Neuronal stem cell (in vitro differentiated cells): ENCODE data around the gene RIPOR3.
A peak's percentile ranks its signal among the peaks of the same experiment; 100 is the strongest.

Experiments
- DNase-seq: peaks from one replicate; pipeline ENCODE4 v3.0.0-alpha.2; 2013; ENCODE audit warnings: low spot score
- H2AFZ ChIP-seq: one replicate; pipeline ENCODE4 v1.6.1; 2013; ENCODE audit warnings: mild to moderate bottlenecking, low read length, inconsistent platforms
- H2AK5ac ChIP-seq: 2 replicates; pipeline ENCODE4 v1.6.1; 2013; ENCODE audit warnings: low read depth, mild to moderate bottlenecking, inconsistent platforms, low read length, moderate library complexity, mixed read lengths
- H2BK120ac ChIP-seq: 2 replicates; pipeline ENCODE4 v1.6.1; 2013; ENCODE audit warnings: low read depth, mild to moderate bottlenecking, inconsistent platforms, low read length, moderate library complexity, mixed read lengths
- H2BK12ac ChIP-seq: one replicate; pipeline ENCODE4 v1.6.1; 2013; ENCODE audit warnings: low read length, inconsistent platforms
- H2BK15ac ChIP-seq: 2 replicates; pipeline ENCODE4 v1.6.1; 2013; ENCODE audit warnings: mild to moderate bottlenecking, low read length, inconsistent platforms, mixed read lengths
- H2BK5ac ChIP-seq: one replicate; pipeline ENCODE4 v1.6.1; 2013; ENCODE audit warnings: inconsistent platforms, mild to moderate bottlenecking, low read length, moderate library complexity
- H3K14ac ChIP-seq: one replicate; pipeline ENCODE4 v1.6.1; 2013; ENCODE audit warnings: low read length, inconsistent platforms
- H3K18ac ChIP-seq: 2 replicates; pipeline ENCODE4 v1.6.1; 2013; ENCODE audit warnings: low read length, inconsistent platforms
- H3K23ac ChIP-seq: 2 replicates; pipeline ENCODE4 v1.6.1; 2013; ENCODE audit warnings: low read depth, mild to moderate bottlenecking, mixed read lengths, low read length, inconsistent platforms; ENCODE audit not compliant: poor library complexity
- H3K27ac ChIP-seq: replicated peaks from 3 replicates; pipeline ENCODE4 v1.5.1; 2013; ENCODE audit warnings: low read length, inconsistent platforms
- H3K27me3 ChIP-seq, 3 experiments: 2 replicates each; pipeline ENCODE4 v1.6.1; 2013; ENCODE audit warnings: low read length in 3 of 3, mild to moderate bottlenecking in 2 of 3, inconsistent platforms in 1 of 3, low read depth in 1 of 3, mixed read lengths in 1 of 3, moderate library complexity in 1 of 3; ENCODE audit not compliant: control insufficient read depth in 3 of 3, insufficient read depth in 3 of 3
- H3K36me3 ChIP-seq, 2 donors: replicated peaks in 1 of 2; 2 replicates each; pipeline ENCODE4 v1.6.1; 2013; ENCODE audit warnings: low read length in 2 of 2; ENCODE audit not compliant: control insufficient read depth in 2 of 2, insufficient read depth in 2 of 2
- H3K4ac ChIP-seq: 2 replicates; pipeline ENCODE4 v1.6.1; 2013; ENCODE audit warnings: inconsistent platforms, mild to moderate bottlenecking, low read length, moderate library complexity
- H3K4me1 ChIP-seq, 2 donors: 1 replicate in 1 of 2; 2 replicates in 1 of 2; pipeline ENCODE4 v1.6.1; 2013; ENCODE audit warnings: low read length in 2 of 2, low read depth in 1 of 2; ENCODE audit not compliant: control insufficient read depth in 2 of 2, insufficient read depth in 1 of 2
- H3K4me2 ChIP-seq: one replicate; pipeline ENCODE4 v1.6.1; 2013; ENCODE audit warnings: mild to moderate bottlenecking, low read length, inconsistent platforms; ENCODE audit not compliant: insufficient read depth, poor library complexity, severe bottlenecking
- H3K4me3 ChIP-seq, 2 donors: 2 replicates each; pipeline ENCODE4 v1.5.1; 2013; ENCODE audit warnings: low read length in 2 of 2, mild to moderate bottlenecking in 2 of 2, inconsistent platforms in 1 of 2, moderate library complexity in 1 of 2
- H3K79me1 ChIP-seq: one replicate; pipeline ENCODE4 v1.6.1; 2013; ENCODE audit warnings: low read depth, mild to moderate bottlenecking, inconsistent platforms, low read length, moderate library complexity
- H3K9ac ChIP-seq: one replicate; pipeline ENCODE4 v1.6.1; 2013; ENCODE audit warnings: mild to moderate bottlenecking, low read depth, low read length, inconsistent platforms; ENCODE audit not compliant: poor library complexity
- H3K9me3 ChIP-seq, 2 donors: replicated peaks in 1 of 2; 2 replicates each; pipeline versions ENCODE3 to v1.6.1; 2013; ENCODE audit warnings: low read length in 2 of 2, mild to moderate bottlenecking in 2 of 2, inconsistent platforms in 1 of 2, low read depth in 1 of 2, mixed read lengths in 1 of 2, moderate library complexity in 1 of 2; ENCODE audit not compliant: control insufficient read depth in 2 of 2, insufficient read depth in 1 of 2
- H4K8ac ChIP-seq: one replicate; pipeline ENCODE4 v1.6.1; 2013; ENCODE audit warnings: low read depth, mild to moderate bottlenecking, inconsistent platforms, low read length, moderate library complexity
- H4K91ac ChIP-seq: one replicate; pipeline ENCODE4 v1.6.1; 2013; ENCODE audit warnings: low read length, low read depth, mild to moderate bottlenecking, inconsistent platforms; ENCODE audit not compliant: poor library complexity
- WGBS, 2 donors: extraction: QIAGEN DNeasy Blood & Tissue Kit; methylation state at CpG; one replicate each; pipeline ENCODE4 v1.1.7; 2013; ENCODE audit warnings: missing lambda C conversion rate in 2 of 2, mixed read lengths in 1 of 2; ENCODE audit not compliant: insufficient read length in 2 of 2, insufficient replicate concordance in 1 of 2; ENCODE audit errors: extremely low coverage in 2 of 2; 5-methylcytosine and 5-hydroxymethylcytosine counted together

RIPOR3 gene

GRCh38 chr20:50726955-50727791, 35.8 kb upstream of the RIPOR3 start:
- H2BK120ac ChIP-seq = no peak overlapping the region
- WGBS, 2 donors = no CpG with 5 or more reads among the region's 4 CpGs
- no peak overlapping the region for H4K8ac ChIP-seq
- no peak overlapping the region for H2BK5ac ChIP-seq
- H2AK5ac ChIP-seq = no peak overlapping the region
- no peaks in the 10 kb centered on the region for H3K27me3 ChIP-seq
- H3K4me3 ChIP-seq = no peak overlapping the region
- no peak overlapping the region for H3K27ac ChIP-seq
- no peak overlapping the region for H2BK15ac ChIP-seq
- no peak overlapping the region for H3K14ac ChIP-seq
- no peak for DNase-seq
- no peak overlapping the region for H3K18ac ChIP-seq
- H3K4me2 ChIP-seq = no peak overlapping the region
- no peak overlapping the region for H4K91ac ChIP-seq
- peaks cover 14 to 20% of the 10 kb centered on the region in 2 donors for H3K4me1 ChIP-seq
- no peaks in the 10 kb centered on the region for H3K9me3 ChIP-seq
- H3K9ac ChIP-seq = no peak overlapping the region
- H2BK12ac ChIP-seq = no peak overlapping the region
- H3K36me3 ChIP-seq = no peaks in the 10 kb centered on the region
- no peaks in the 10 kb centered on the region for H3K79me1 ChIP-seq
- H3K23ac ChIP-seq = no peak overlapping the region
- H2AFZ ChIP-seq = no peak overlapping the region
- no peak overlapping the region for H3K4ac ChIP-seq

GRCh38 chr20:50725724-50726005, 34.3 kb upstream of the RIPOR3 start:
- WGBS, 2 donors = no CpG with 5 or more reads among the region's 10 CpGs
- H3K27ac ChIP-seq = peak overlapping the region; percentile 86

GRCh38 chr20:50724851-50725723, 33.7 kb upstream of the RIPOR3 start:
- Histone ChIP-seq H2BK15ac (no peak overlapping the region), H3K79me1 (no peaks in the 10 kb centered on the region), H3K27me3 (no peaks in the 10 kb centered on the region), H3K4me2 (no peak overlapping the region), H2AK5ac (no peak overlapping the region), H4K91ac (no peak overlapping the region), H2BK12ac (no peak overlapping the region), H3K4ac (no peak overlapping the region), H3K4me3 (peak overlapping the region in 1 of 2 donors; percentile 1), H3K14ac (no peak overlapping the region), H2BK120ac (peak overlapping the region; percentile 2), H4K8ac (no peak overlapping the region), H3K36me3 (no peaks in the 10 kb centered on the region), H2AFZ (peak overlapping the region; percentile 89), H3K9ac (no peak overlapping the region), H3K27ac (peak overlapping the region; percentile 86), H3K18ac (peak overlapping the region; percentile 81), H3K23ac (no peak overlapping the region), H3K9me3 (no peaks in the 10 kb centered on the region), H2BK5ac (peak overlapping the region; percentile 68), H3K4me1 (peaks cover 11 to 18% of the 10 kb centered on the region in 2 donors)
- DNase-seq = peak; percentile 49
- no CpG with 5 or more reads among the region's 14 CpGs for WGBS, 2 donors

More at GRCh38 chr20:50725724-50726005, 34.3 kb upstream of the RIPOR3 start:
- H4K91ac ChIP-seq = no peak overlapping the region
- no peak overlapping the region for H2AK5ac ChIP-seq
- H3K36me3 ChIP-seq = no peaks in the 10 kb centered on the region
- H3K4ac ChIP-seq = no peak overlapping the region
- no peak overlapping the region for H2BK12ac ChIP-seq
- H3K4me1 ChIP-seq = peaks cover 14 to 20% of the 10 kb centered on the region in 2 donors
- H3K27me3 ChIP-seq = no peaks in the 10 kb centered on the region
- no peak for DNase-seq
- H3K23ac ChIP-seq = no peak overlapping the region
- no peak overlapping the region for H2BK120ac ChIP-seq
- H3K4me2 ChIP-seq = no peak overlapping the region
- no peak overlapping the region for H3K9ac ChIP-seq
- no peak overlapping the region for H3K14ac ChIP-seq
- H2BK5ac ChIP-seq = no peak overlapping the region
- H4K8ac ChIP-seq = no peak overlapping the region
- no peak overlapping the region for H2AFZ ChIP-seq
- H2BK15ac ChIP-seq = no peak overlapping the region
- no peak overlapping the region for H3K4me3 ChIP-seq
- no peaks in the 10 kb centered on the region for H3K79me1 ChIP-seq
- no peak overlapping the region for H3K18ac ChIP-seq
- H3K9me3 ChIP-seq = no peaks in the 10 kb centered on the region
